ENCODE measurements around the gene CNN3. TPM values are rescaled to one million over a fixed set of nuclear protein-coding genes. Genes with fewer than 3 reads are reported as not detected.
A peak's percentile ranks its signal among the peaks of the same experiment; 100 is the strongest.

The CNN3 gene
- total and polyA plus RNA-seq, 2 of the 4 experiments (the other 2 are of a cell fraction) = 249 to 552 TPM

- TF ChIP-seq MXI1 (IDR thresholded peaks at IDR 0.05; ENCODE audit: borderline replicate concordance, low read depth, low read length) = peak; percentile 44; the same call in 1 of the 2 replicates
Measured at GRCh38 chr1:94925561-94926125, 1.3 kb downstream of the CNN3 start (continued).

- Histone ChIP-seq H3K4me1 (ENCODE audit: control insufficient read depth, insufficient read depth, low read length) (peaks cover 25% of the 10 kb centered on the region), H2BK120ac (ENCODE audit: low read depth, low read length) (peak overlapping the region; percentile 96), H2AFZ (replicated peaks; ENCODE audit: low read length, poor library complexity) (no peak overlapping the region), H3K36me3 (ENCODE audit: control insufficient read depth, insufficient read depth, low read length) (peaks cover 7% of the 10 kb centered on the region), H2BK15ac (ENCODE audit: low read depth, low read length) (peak overlapping the region; percentile 71; the same call in 1 of the 3 replicates), H3K9me1 (ENCODE audit: insufficient read depth, low read length) (peaks cover 20% of the 10 kb centered on the region), H2BK5ac (ENCODE audit: low read depth, low read length, poor library complexity, severe bottlenecking) (peak overlapping the region; percentile 89), H3K4ac (ENCODE audit: low read depth, low read length) (peak overlapping the region; percentile 97), H3K9ac (ENCODE audit: low read depth, low read length) (peak overlapping the region; percentile 89), H3K27ac (ENCODE audit: insufficient read depth, low read length) (peak overlapping the region; percentile 93; the same call in 1 of the 2 replicates), H2AK9ac (replicated peaks; ENCODE audit: low read depth, low read length, poor library complexity) (no peak overlapping the region), H4K5ac (ENCODE audit: low read depth, low read length) (peak overlapping the region; percentile 27; the same call in 1 of the 2 replicates), H3K4me2 (ENCODE audit: low read depth, low read length) (peak overlapping the region; percentile 97), H3K79me1 (ENCODE audit: low read depth in 1 of 2, low read length in 2 of 2) (peaks cover 4 to 55% of the 10 kb centered on the region in 2 experiments; a peak in 2 of 4 replicates), H3K23ac (ENCODE audit: low read depth, low read length) (peak overlapping the region; percentile 98), H2AK5ac (ENCODE audit: low read depth, low read length) (peak overlapping the region; percentile 18; the same call in 1 of the 2 replicates), H3K9me3 (ENCODE audit: control insufficient read depth, insufficient read depth, low read length) (no peaks in the 10 kb centered on the region), H3K14ac (replicated peaks; ENCODE audit: low read depth, low read length) (peak overlapping the region; percentile 97), H4K91ac (ENCODE audit: insufficient read depth, low read depth, low read length) (peak overlapping the region; percentile 75), H3K18ac (ENCODE audit: low read depth, low read length) (peak overlapping the region; percentile 53; the same call in 1 of the 2 replicates), H2BK20ac (ENCODE audit: low read depth, low read length) (peak overlapping the region; percentile 70; the same call in 1 of the 2 replicates), H3K56ac (ENCODE audit: extremely low read depth, insufficient read depth, low read length) (peak overlapping the region; percentile 99), H3K27me3 (ENCODE audit: control insufficient read depth, insufficient read depth, low read length) (no peaks in the 10 kb centered on the region), H4K20me1 (ENCODE audit: insufficient read depth, low read length) (peaks cover 56% of the 10 kb centered on the region), H3K4me3 (ENCODE audit: insufficient read depth, low read depth, low read length) (peak overlapping the region; percentile 63), H4K8ac (ENCODE audit: low read depth in 2 of 2, low read length in 2 of 2) (peak overlapping the region; percentile 54 to 79; a peak in 3 of 4 replicates)
- POLR2A ChIA-PET (ENCODE audit: unreplicated experiment) = no interaction called here
- BruUV-seq (replicated peaks) = no TSS peak
- no CpG with 5 or more reads among the region's 2 CpGs for WGBS, 2 experiments (ENCODE audit: extremely low coverage in 2 of 2, insufficient read length in 1 of 2)
- in situ Hi-C loops (cut with MboI; ENCODE audit: low sequenced_read_pairs) = no loop called here
- TF ChIP-seq BHLHE40 (IDR thresholded peaks at IDR 0.05; ENCODE audit: low read depth, low read length) (no peak), MAFK (IDR thresholded peaks at IDR 0.05; ENCODE audit: low read depth, low read length) (peak; percentile 71)
- peak; percentile 44 for DNase-seq
- no peak for ATAC-seq (ENCODE audit: low read depth)
- dilution Hi-C loops (cut with HindIII; ENCODE audit: low sequenced_read_pairs, unreplicated experiment) = no loop called here
- CTCF ChIA-PET = interaction anchor here (0.9 to 1.8 kb wide), 2 partner anchors 13 to 71 kb away, joined by 3 to 7 read pairs; no protein-coding TSS in a partner anchor
- intact Hi-C loops (cut with micrococcal nuclease) = loop anchor here (1.0 to 10.0 kb wide), 3 partner anchors 71 to 310 kb away; partner anchors contain the start of gene RWDD3
Measured at GRCh38 chr1:94925004-94925403, 1.9 kb downstream of the CNN3 start.

All from IMR-90 (cell line).